ENCODE measurements around the gene AMELX.

GRCh38 chrX:11334165-11334564 lies 41.0 kb downstream of the AMELX start:
- TF ChIP-seq REST (IDR thresholded peaks at IDR 0.05), result no peak
- no peak for TF ChIP-seq PBX3 (IDR thresholded peaks at IDR 0.05)

Data from A549 (cell line).